HEK293 (cell line): ENCODE results near the gene NCK1.

Experiments
- CTCF ChIA-PET: fragments of 350-600 bp; formaldehyde crosslinking; extraction: SDS; loops from one replicate; lab custom pipeline; 2021; ENCODE audit warnings: antibody characterized with exemption; lab: Yijun Ruan, JAX
- POLR2A ChIA-PET: fragments of 300-600 bp; formaldehyde crosslinking; extraction: SDS; loops from one replicate; lab custom pipeline; 2020; ENCODE audit warnings: antibody characterized with exemption, inconsistent platforms; lab: Yijun Ruan, JAX
- H3K27ac ChIP-seq: fragments of 200-500 bp; sonication (Bioruptor generic); 2 replicates; pipeline ENCODE4 v1.5.1; 2014; ENCODE audit warnings: low read depth, low read length, control low read depth, inconsistent platforms; ENCODE audit errors: extremely low read depth
- H3K36me3 ChIP-seq, 2 experiments: fragments of 200-500 bp in 1 of 2; sonication (Bioruptor generic) in 1 of 2; 1 replicate in 1 of 2; 2 replicates in 1 of 2; pipeline ENCODE4 v1.5.1; 2014 to 2017; ENCODE audit warnings: inconsistent platforms in 2 of 2, low read length in 2 of 2; ENCODE audit not compliant: control insufficient read depth in 2 of 2, insufficient read depth in 1 of 2
- H3K4me1 ChIP-seq: fragments of 200-500 bp; sonication (Bioruptor generic); 2 replicates; pipeline ENCODE4 v1.5.1; 2014; ENCODE audit warnings: mild to moderate bottlenecking, low read length, inconsistent platforms; ENCODE audit not compliant: control insufficient read depth, insufficient read depth
- H3K4me3 ChIP-seq: 2 replicates; pipeline ENCODE4 v1.5.1; 2011; ENCODE audit warnings: low read depth, mild to moderate bottlenecking, control low read depth, low read length, moderate library complexity
- H3K9me3 ChIP-seq: fragments of 200-500 bp; sonication (Bioruptor generic); 2 replicates; pipeline ENCODE4 v1.5.1; 2014; ENCODE audit warnings: low read depth, low read length, inconsistent platforms; ENCODE audit not compliant: control insufficient read depth, insufficient read depth
- INSM2 ChIP-seq: fragments of 450-650 bp; formaldehyde crosslinking; IDR thresholded peaks from 2 replicates; pipeline ENCODE4 v1.5.1; 2016; ENCODE audit warnings: missing biosample characterization, missing genetic modification characterization
- MEIS1 ChIP-seq: sonication (generic); formaldehyde crosslinking; IDR thresholded peaks from 2 replicates; pipeline ENCODE4 v1.8.1; 2022; ENCODE audit warnings: missing genetic modification reagents, mild to moderate bottlenecking, borderline replicate concordance
- RBAK ChIP-seq: fragments of 450-650 bp; formaldehyde crosslinking; IDR thresholded peaks from 2 replicates; pipeline ENCODE4 v1.5.1; 2016; ENCODE audit warnings: missing biosample characterization, missing genetic modification characterization
- TSHZ1 ChIP-seq: fragments of 450-650 bp; formaldehyde crosslinking; IDR thresholded peaks from 2 replicates; pipeline ENCODE4 v1.5.1; 2016; ENCODE audit warnings: missing biosample characterization, missing genetic modification characterization, borderline replicate concordance
- YY1 ChIP-seq: fragments of 450-650 bp; formaldehyde crosslinking; IDR thresholded peaks from 2 replicates; pipeline ENCODE4 v1.5.1; 2018; ENCODE audit warnings: missing biosample characterization, missing genetic modification characterization
- ZBTB44 ChIP-seq: fragments of 450-650 bp; IDR thresholded peaks from 2 replicates; pipeline ENCODE4 v1.5.1; 2018; ENCODE audit warnings: missing biosample characterization, mild to moderate bottlenecking, missing genetic modification characterization
- ZFP3 ChIP-seq: fragments of 450-650 bp; formaldehyde crosslinking; IDR thresholded peaks from 2 replicates; pipeline ENCODE4 v1.5.1; 2016; ENCODE audit warnings: low read depth, missing biosample characterization, missing genetic modification characterization
- ZFP37 ChIP-seq: fragments of 450-650 bp; formaldehyde crosslinking; IDR thresholded peaks from 2 replicates; pipeline ENCODE4 v1.5.1; 2016; ENCODE audit warnings: missing biosample characterization, missing genetic modification characterization
- ZFP69B ChIP-seq: fragments of 450-650 bp; formaldehyde crosslinking; IDR thresholded peaks from 2 replicates; pipeline ENCODE4 v1.5.1; 2016; ENCODE audit warnings: missing biosample characterization, missing genetic modification characterization
- ZNF146 ChIP-seq: fragments of 450-650 bp; formaldehyde crosslinking; IDR thresholded peaks from 2 replicates; pipeline ENCODE4 v1.5.1; 2016; ENCODE audit warnings: missing biosample characterization, missing genetic modification characterization
- ZNF16 ChIP-seq: fragments of 450-650 bp; formaldehyde crosslinking; IDR thresholded peaks from 2 replicates; pipeline ENCODE4 v1.5.1; 2016; ENCODE audit warnings: low read depth, missing biosample characterization, missing genetic modification characterization
- ZNF449 ChIP-seq: fragments of 450-650 bp; formaldehyde crosslinking; IDR thresholded peaks from 2 replicates; pipeline ENCODE4 v1.5.1; 2017; ENCODE audit warnings: missing biosample characterization, mild to moderate bottlenecking, missing genetic modification characterization, moderate library complexity
- ZNF521 ChIP-seq: fragments of 450-650 bp; formaldehyde crosslinking; IDR thresholded peaks from 2 replicates; pipeline ENCODE4 v1.5.1; 2017; ENCODE audit warnings: missing biosample characterization, mild to moderate bottlenecking, missing genetic modification characterization
- ZNF580 ChIP-seq: fragments of 450-650 bp; formaldehyde crosslinking; IDR thresholded peaks from 2 replicates; pipeline ENCODE4 v1.5.1; 2016; ENCODE audit warnings: missing biosample characterization, missing genetic modification characterization
- ZNF596 ChIP-seq: fragments of 450-650 bp; IDR thresholded peaks from 2 replicates; pipeline ENCODE4 v1.5.0; 2018; ENCODE audit warnings: missing biosample characterization, mild to moderate bottlenecking, missing genetic modification characterization, moderate library complexity
- ZNF792 ChIP-seq: fragments of 450-650 bp; formaldehyde crosslinking; IDR thresholded peaks from 2 replicates; pipeline ENCODE4 v1.5.1; 2016; ENCODE audit warnings: missing biosample characterization, missing genetic modification characterization
- ZSCAN4 ChIP-seq: fragments of 450-650 bp; formaldehyde crosslinking; IDR thresholded peaks from 2 replicates; pipeline ENCODE4 v1.5.1; 2017; ENCODE audit warnings: missing biosample characterization, missing genetic modification characterization
- TF ChIP-seq, protein P1 (sequence below): sonication (generic); formaldehyde crosslinking; IDR thresholded peaks from 2 replicates; pipeline ENCODE4 v1.8.1; 2022; ENCODE audit warnings: mild to moderate bottlenecking, moderate library complexity, missing genetic modification reagents

The NCK1 gene

GRCh38 chr3:136992115-136992514 is 130.1 kb downstream of the NCK1 start (continued):
- TF ChIP-seq ZNF521: no peak
- no peak for TF ChIP-seq ZNF16
- no peak for TF ChIP-seq MEIS1
- TF ChIP-seq INSM2 (tag by site-specific recombination): no peak
- TF ChIP-seq TSHZ1 (tag by site-specific recombination): no peak

- CTCF ChIA-PET: interaction anchor here (0.5 kb wide), 1 partner anchor 1453 kb away, joined by 3 read pairs; no protein-coding TSS in a partner anchor
Observed at GRCh38 chr3:136994772-136995516, 132.9 kb downstream of the NCK1 start.

DNA sequence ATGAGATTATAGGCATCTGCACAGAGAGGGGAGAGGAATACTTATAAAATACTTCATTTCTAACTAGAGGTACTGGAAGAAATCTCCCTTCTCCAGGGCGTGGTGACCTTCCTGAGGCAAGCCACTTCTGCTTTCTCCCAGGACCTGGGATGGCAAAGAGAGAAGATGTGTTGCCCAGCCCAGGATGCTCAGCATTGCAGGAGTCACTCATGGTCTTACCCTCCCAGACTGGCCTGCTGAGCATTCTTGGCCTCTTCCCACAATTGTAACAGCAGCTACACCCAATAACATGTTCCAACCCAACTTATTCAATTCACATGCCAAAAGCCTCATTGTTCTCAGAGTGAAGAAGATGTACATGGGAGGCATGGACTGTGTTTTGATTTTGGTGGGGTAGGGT is 133.6 kb downstream of the NCK1 start:
- H3K36me3 ChIP-seq: no peaks in the 10 kb centered on the region
- CTCF ChIA-PET: no interaction called here
- POLR2A ChIA-PET: no interaction called here
- H3K9me3 ChIP-seq: no peaks in the 10 kb centered on the region
- H3K4me1 ChIP-seq: no peaks in the 10 kb centered on the region
- H3K4me3 ChIP-seq: no peak overlapping the region
- no peak overlapping the region for H3K27ac ChIP-seq
- TF ChIP-seq YY1 (tag by site-specific recombination): no peak
- TF ChIP-seq ZFP69B (tag by site-specific recombination): no peak
- TF ChIP-seq, protein P1, sequence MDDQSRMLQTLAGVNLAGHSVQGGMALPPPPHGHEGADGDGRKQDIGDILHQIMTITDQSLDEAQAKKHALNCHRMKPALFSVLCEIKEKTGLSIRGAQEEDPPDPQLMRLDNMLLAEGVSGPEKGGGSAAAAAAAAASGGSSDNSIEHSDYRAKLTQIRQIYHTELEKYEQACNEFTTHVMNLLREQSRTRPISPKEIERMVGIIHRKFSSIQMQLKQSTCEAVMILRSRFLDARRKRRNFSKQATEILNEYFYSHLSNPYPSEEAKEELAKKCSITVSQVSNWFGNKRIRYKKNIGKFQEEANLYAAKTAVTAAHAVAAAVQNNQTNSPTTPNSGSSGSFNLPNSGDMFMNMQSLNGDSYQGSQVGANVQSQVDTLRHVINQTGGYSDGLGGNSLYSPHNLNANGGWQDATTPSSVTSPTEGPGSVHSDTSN (CRISPR knock-in tag): no peak
- TF ChIP-seq ZSCAN4 (tag by site-specific recombination): no peak
- TF ChIP-seq ZNF449: no peak

More at GRCh38 chr3:136994772-136995516, 132.9 kb downstream of the NCK1 start:
- no peaks in the 10 kb centered on the region for H3K4me1 ChIP-seq
- H3K9me3 ChIP-seq: no peaks in the 10 kb centered on the region
- POLR2A ChIA-PET: no interaction called here
- H3K36me3 ChIP-seq: no peaks in the 10 kb centered on the region
- H3K27ac ChIP-seq: no peak overlapping the region
- TF ChIP-seq ZBTB44 (tag by site-specific recombination): no peak
- no peak for TF ChIP-seq ZNF596 (tag by site-specific recombination)
- no peak for TF ChIP-seq ZNF792 (tag by site-specific recombination)
- TF ChIP-seq ZNF146 (tag by site-specific recombination): no peak
- no peak for TF ChIP-seq MEIS1
- no peak for TF ChIP-seq ZNF580 (tag by site-specific recombination)
- no peak for TF ChIP-seq ZSCAN4 (tag by site-specific recombination)
- TF ChIP-seq ZFP3 (tag by site-specific recombination): no peak
- TF ChIP-seq ZFP37: no peak
- TF ChIP-seq RBAK (tag by site-specific recombination): no peak
- no peak overlapping the region for H3K4me3 ChIP-seq
